Lower lobe of right lung (tissue), 2 donors: ENCODE results near the gene PSEN2. TPM values are rescaled to one million over a fixed set of nuclear protein-coding genes. Genes with fewer than 3 reads are reported as not detected.

Source experiments
- ATAC-seq, 2 donors: fragments of 200-7000 bp; cut with Tn5 transposase; one replicate each; pipeline ENCODE4 v1.9.1; 2020 to 2022; ENCODE audit warnings: mild to moderate bottlenecking in 2 of 2, moderate library complexity in 2 of 2
- DNase-seq: peaks from one replicate; pipeline ENCODE4 v3.0.0-alpha.2; 2020
- H3K27ac ChIP-seq: fragments of 200-600 bp; one replicate; pipeline ENCODE4 v1.8.0; 2022
- H3K27me3 ChIP-seq: fragments of 200-600 bp; one replicate; pipeline ENCODE4 v1.8.0; 2022; ENCODE audit warnings: low read depth
- H3K36me3 ChIP-seq: fragments of 200-600 bp; one replicate; pipeline ENCODE4 v1.8.0; 2022; ENCODE audit warnings: mild to moderate bottlenecking
- H3K4me1 ChIP-seq: fragments of 200-600 bp; one replicate; pipeline ENCODE4 v1.8.0; 2022
- H3K4me3 ChIP-seq: fragments of 200-600 bp; one replicate; pipeline ENCODE4 v1.8.0; 2022; ENCODE audit warnings: mild to moderate bottlenecking
- H3K9me3 ChIP-seq: fragments of 200-600 bp; one replicate; pipeline ENCODE4 v1.8.0; 2022
- CTCF ChIP-seq: fragments of 200-600 bp; IDR thresholded peaks from one replicate; pipeline ENCODE4 v1.8.0; 2022; ENCODE audit warnings: antibody characterized with exemption, mild to moderate bottlenecking
- intact Hi-C: fragments of 100-400 bp; cut with DNase I; formaldehyde crosslinking; loops from one replicate; pipeline ENCODE4 v1.11.0; 2022
- total RNA-seq: library from RNA; stranded (reverse); fragmentation: NEBNext Ultra II Directional; extraction: Animal tissue kit (Norgen Biotek cat#: 25700); gene quantifications from one replicate; pipeline ENCODE4 v1.2.1, GENCODE V29; 2021
- donor health status: DM: no; HTN: yes; CAD: no; lungs with severe emphysema.

Gene PSEN2
- total RNA-seq, 1 donor from 2014 or later = 26.6 TPM

GRCh38 chr1:226867461-226868054, 2.9 kb upstream of the PSEN2 start:
- Histone ChIP-seq H3K4me1 (peaks cover 14% of the 10 kb centered on the region), H3K27ac (no peak overlapping the region), H3K4me3 (no peak overlapping the region), H3K36me3 (no peaks in the 10 kb centered on the region), H3K27me3 (no peaks in the 10 kb centered on the region), H3K9me3 (no peaks in the 10 kb centered on the region)
- no peak for ATAC-seq
- DNase-seq = no peak
- intact Hi-C loops = no loop called here
- TF ChIP-seq CTCF = no peak

- no peak for ATAC-seq
Measured at GRCh38 chr1:226868726-226869125, 1.7 kb upstream of the PSEN2 start.

GRCh38 chr1:226870026-226870400, 403 bp upstream of the PSEN2 start:
- H3K4me3 ChIP-seq = peak overlapping the region; percentile 88
- H3K27ac ChIP-seq = peak overlapping the region; percentile 87
- no peaks in the 10 kb centered on the region for H3K27me3 ChIP-seq
- ATAC-seq (no peak), DNase-seq (no peak)
- H3K36me3 ChIP-seq = no peaks in the 10 kb centered on the region
- no peak for TF ChIP-seq CTCF
- intact Hi-C loops = no loop called here
- no peaks in the 10 kb centered on the region for H3K9me3 ChIP-seq
- peaks cover 14% of the 10 kb centered on the region for H3K4me1 ChIP-seq

More at GRCh38 chr1:226868726-226869125, 1.7 kb upstream of the PSEN2 start:
- peaks cover 14% of the 10 kb centered on the region for H3K4me1 ChIP-seq
- TF ChIP-seq CTCF = no peak
- no peak overlapping the region for H3K27ac ChIP-seq
- no peak for DNase-seq
- H3K9me3 ChIP-seq = no peaks in the 10 kb centered on the region
- no peak overlapping the region for H3K4me3 ChIP-seq
- intact Hi-C loops = no loop called here
- H3K27me3 ChIP-seq = no peaks in the 10 kb centered on the region
- H3K36me3 ChIP-seq = no peaks in the 10 kb centered on the region

- H3K36me3 ChIP-seq = peaks cover 14% of the 10 kb centered on the region
- no peaks in the 10 kb centered on the region for H3K27me3 ChIP-seq
- DNase-seq = peak; percentile 28
- no peaks in the 10 kb centered on the region for H3K9me3 ChIP-seq
- H3K4me1 ChIP-seq = peaks cover 14% of the 10 kb centered on the region
- peak overlapping the region; percentile 87 for H3K27ac ChIP-seq
- no peak for ATAC-seq
- TF ChIP-seq CTCF = no peak
- peak overlapping the region; percentile 88 for H3K4me3 ChIP-seq
- intact Hi-C loops = no loop called here
Measured at GRCh38 chr1:226871636-226872327, 1.4 kb downstream of the PSEN2 start.

- Histone ChIP-seq H3K27me3 (no peaks in the 10 kb centered on the region), H3K4me1 (peaks cover 14% of the 10 kb centered on the region), H3K4me3 (no peak overlapping the region), H3K27ac (no peak overlapping the region), H3K9me3 (no peaks in the 10 kb centered on the region), H3K36me3 (peaks cover 20% of the 10 kb centered on the region)
- no peak for TF ChIP-seq CTCF
- intact Hi-C loops = no loop called here
- ATAC-seq (no peak), DNase-seq (no peak)
Measured at GRCh38 chr1:226872437-226872836, 2.0 kb downstream of the PSEN2 start.
